Neural progenitor cell (in vitro differentiated cells): ENCODE measurements around the gene GALNTL6.

Source experiments
- CTCF ChIP-seq: fragments of 200-600 bp; sonication (generic); IDR thresholded peaks from 2 replicates; pipeline ENCODE4 v1.5.1; 2017; ENCODE audit warnings: antibody characterized with exemption, mild to moderate bottlenecking
- EZH2 ChIP-seq: fragments of 200-600 bp; sonication (generic); IDR thresholded peaks from 2 replicates; pipeline ENCODE4 v1.6.1; 2017; ENCODE audit warnings: antibody characterized with exemption, mild to moderate bottlenecking, moderate library complexity
- EZH2phosphoT487 ChIP-seq: fragments of 200-600 bp; sonication (generic); IDR thresholded peaks from 2 replicates; pipeline ENCODE4 v1.6.1; 2017; ENCODE audit warnings: antibody characterized with exemption

GRCh38 chr4:173019664-173020063, 1206.5 kb downstream of the GALNTL6 start:
- TF ChIP-seq CTCF = no peak
- TF ChIP-seq EZH2 = no peak
- TF ChIP-seq EZH2phosphoT487 = no peak
